Heart right ventricle (tissue), 16 donors: Measurements from ENCODE around the gene GFPT2. TPM values are rescaled to one million over a fixed set of nuclear protein-coding genes. Genes with fewer than 3 reads are reported as not detected.

Experiments used
- ATAC-seq, 8 donors: fragments of 200-7000 bp; cut with Tn5 transposase; one replicate each; pipeline ENCODE4 v1.9.1; 2020; ENCODE audit warnings: mild to moderate bottlenecking in 8 of 8, moderate library complexity in 8 of 8, moderate number of reproducible peaks in 1 of 8
- DNase-seq, 2 donors: peaks; one replicate each; pipeline ENCODE4 v3.0.0-alpha.2; 2020
- H3K27ac ChIP-seq, 10 donors: fragments of 200-600 bp; sonication (generic) in 2 of 10; one replicate each; pipeline versions ENCODE4 v1.5.0 to v1.8.0; 2020 to 2022; ENCODE audit warnings: mild to moderate bottlenecking in 3 of 10
- H3K27me3 ChIP-seq, 7 donors: fragments of 200-600 bp; one replicate each; pipeline ENCODE4 v1.8.0; 2021 to 2022; ENCODE audit warnings: mild to moderate bottlenecking in 2 of 7
- H3K36me3 ChIP-seq, 9 donors: fragments of 200-600 bp; sonication (generic) in 1 of 9; one replicate each; pipeline versions ENCODE4 v1.5.0 to v1.8.0; 2020 to 2022; ENCODE audit warnings: mild to moderate bottlenecking in 2 of 9
- H3K4me1 ChIP-seq, 9 donors: fragments of 200-600 bp; sonication (generic) in 1 of 9; one replicate each; pipeline versions ENCODE4 v1.5.0 to v1.8.0; 2020 to 2022; ENCODE audit warnings: mild to moderate bottlenecking in 4 of 9
- H3K4me3 ChIP-seq, 10 donors: fragments of 200-600 bp; sonication (generic) in 2 of 10; one replicate each; pipeline versions ENCODE4 v1.5.0 to v1.8.0; 2020 to 2022; ENCODE audit warnings: mild to moderate bottlenecking in 7 of 10, moderate library complexity in 2 of 10
- H3K9me3 ChIP-seq, 11 donors: fragments of 200-600 bp in 10 of 11; sonication (generic) in 2 of 11; one replicate each; pipeline versions ENCODE4 v1.5.0 to v1.8.0; 2013 to 2022; ENCODE audit warnings: mild to moderate bottlenecking in 2 of 11, control low read depth in 1 of 11, moderate library complexity in 1 of 11
- WGBS, 2 donors: extraction: QIAGEN DNeasy Blood & Tissue Kit; methylation state at CpG; one replicate each; pipeline ENCODE4 v1.1.7; 2013; ENCODE audit warnings: inconsistent platforms in 1 of 2; 5-methylcytosine and 5-hydroxymethylcytosine counted together
- intact Hi-C, 10 donors: fragments of 100-400 bp; cut with DNase I; formaldehyde crosslinking; loops; one replicate each; pipeline versions ENCODE4 v1.11.1 to v1.14.2; 2022
- polyA plus RNA-seq, 2 donors: library from polyadenylated mRNA; stranded (reverse); fragments of 200-250 nt; gene quantifications; one replicate each; pipeline ENCODE4 v1.2.3, GENCODE V29; 2013
- total RNA-seq, 10 donors: library from RNA; stranded (reverse); fragmentation: NEBNext Ultra II Directional in 3 of 10; extraction: Animal tissue kit (Norgen Biotek cat#: 25700) in 3 of 10; gene quantifications; one replicate each; pipeline versions ENCODE4 v1.2.1 to v1.2.4, GENCODE V29; 2021 to 2023
- TF ChIP-seq, protein P1 (sequence below), 9 donors: fragments of 200-600 bp; sonication (generic) in 2 of 9; IDR thresholded peaks; one replicate each; pipeline versions ENCODE4 v1.5.0 to v1.8.0; 2021 to 2022; ENCODE audit warnings: antibody characterized with exemption in 9 of 9, mild to moderate bottlenecking in 5 of 9, moderate library complexity in 1 of 9
- donor health status: Arrhythmogenic right ventricular cardiomyopathy.
- donor health status: ischemic (EF 13 %, LVEDD 7.1; RV severe dilation, severe dysfunction).
- donor health status: healthy with polysubstance abuse.
- donor health status: DM: no; HTN: yes; CAD: no.
- donor health status: DM: no; HTN: no; CAD: no.
- donor health status: ischemic (EF 25% LVEDD 6.9; RV normal size, moderate dysfunction).
- donor health status: ischemic (EF 25% LVEDD 5.7; RV mildly dilated, moderate dysfunction).
- donor health status: healthy.
- donor health status: DM: yes; HTN: yes; CAD: no.
- donor health status: Ischemic cardiomyopathy.
- donor health status: ischemic (EF 35%, LVEDD 5.7; RV mildly dilated, moderate dysfunction).
- donor health status: nonischemic (EF 11% LVEDD 7.7; RV severe dilation, severe dysfunction).
- donor health status: DM: yes; HTN: yes; CAD: no.
- donor health status: PGD.
- donor health status: ischemic (EF 29% LVEDD 5.4; RV normal size, mild dysfunction).
- donor health status: nonischemic (EF 23%, LVEDD 6.1; RV moderate dilation, normal function).

Gene GFPT2
- total and polyA plus RNA-seq, 12 donors: 2.5 to 19.4 (median 6.9) TPM

DNA sequence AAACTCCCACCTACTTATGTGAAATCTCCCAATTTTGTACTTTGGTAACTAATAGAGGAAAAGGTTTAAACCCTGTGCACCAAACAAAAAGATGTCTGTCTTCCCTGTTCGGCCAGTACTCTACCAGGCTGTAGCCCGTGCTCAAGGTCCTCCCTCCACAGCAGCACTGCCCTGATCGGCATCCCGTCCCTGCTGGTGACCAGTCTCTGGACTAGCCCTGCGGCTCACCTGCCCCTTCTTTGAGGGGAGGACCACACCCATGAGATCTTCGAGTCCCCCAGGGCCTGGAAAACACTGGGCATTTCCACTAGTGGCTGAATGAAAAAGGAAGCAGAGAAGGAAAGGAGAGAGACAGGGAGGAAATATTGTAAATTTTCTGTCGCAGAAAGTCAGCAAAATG lies 2.8 kb downstream of the GFPT2 start:
- 78 to 83% methylated on average over 7 of the region's 7 CpGs for WGBS, 2 donors
- Histone ChIP-seq H3K27ac (peak overlapping the region in 1 of 10 donors; percentile 14), H3K4me3 (peak overlapping the region in 2 of 10 donors; percentile 5 to 65), H3K27me3 (peaks cover 0 to 61% (median 32%) of the 10 kb centered on the region in 7 donors), H3K4me1 (peaks cover 4 to 49% (median 22%) of the 10 kb centered on the region in 9 donors), H3K36me3 (no peaks in the 10 kb centered on the region), H3K9me3 (no peaks in the 10 kb centered on the region)
- intact Hi-C loops: no loop called here
- no peak for ATAC-seq
- TF ChIP-seq, protein P1, sequence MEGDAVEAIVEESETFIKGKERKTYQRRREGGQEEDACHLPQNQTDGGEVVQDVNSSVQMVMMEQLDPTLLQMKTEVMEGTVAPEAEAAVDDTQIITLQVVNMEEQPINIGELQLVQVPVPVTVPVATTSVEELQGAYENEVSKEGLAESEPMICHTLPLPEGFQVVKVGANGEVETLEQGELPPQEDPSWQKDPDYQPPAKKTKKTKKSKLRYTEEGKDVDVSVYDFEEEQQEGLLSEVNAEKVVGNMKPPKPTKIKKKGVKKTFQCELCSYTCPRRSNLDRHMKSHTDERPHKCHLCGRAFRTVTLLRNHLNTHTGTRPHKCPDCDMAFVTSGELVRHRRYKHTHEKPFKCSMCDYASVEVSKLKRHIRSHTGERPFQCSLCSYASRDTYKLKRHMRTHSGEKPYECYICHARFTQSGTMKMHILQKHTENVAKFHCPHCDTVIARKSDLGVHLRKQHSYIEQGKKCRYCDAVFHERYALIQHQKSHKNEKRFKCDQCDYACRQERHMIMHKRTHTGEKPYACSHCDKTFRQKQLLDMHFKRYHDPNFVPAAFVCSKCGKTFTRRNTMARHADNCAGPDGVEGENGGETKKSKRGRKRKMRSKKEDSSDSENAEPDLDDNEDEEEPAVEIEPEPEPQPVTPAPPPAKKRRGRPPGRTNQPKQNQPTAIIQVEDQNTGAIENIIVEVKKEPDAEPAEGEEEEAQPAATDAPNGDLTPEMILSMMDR (IDR thresholded peaks at IDR 0.05): no peak
- DNase-seq: no peak

DNA sequence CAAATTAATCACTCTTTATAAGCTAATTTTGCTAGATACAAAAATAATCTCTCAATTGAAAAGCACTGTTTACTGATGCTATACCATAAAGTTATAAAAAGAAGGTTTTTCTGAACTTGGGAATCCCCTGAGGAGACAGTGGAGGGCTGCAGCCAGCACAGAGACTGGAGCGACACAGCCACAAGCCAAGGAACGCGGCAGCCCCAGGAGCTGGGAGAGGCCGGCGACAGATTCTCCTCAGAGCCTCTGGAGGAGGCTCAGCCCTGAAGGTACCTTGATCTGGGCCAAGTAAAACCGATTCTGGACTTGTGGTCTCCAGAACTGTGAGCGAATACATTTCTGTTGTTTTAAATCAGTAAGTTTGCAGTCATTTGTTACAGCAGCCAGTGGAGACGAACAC lies 3.7 kb downstream of the GFPT2 start:
- ATAC-seq: no peak
- H3K9me3 ChIP-seq: no peaks in the 10 kb centered on the region
- TF ChIP-seq, protein P1 (IDR thresholded peaks at IDR 0.05): no peak
- no peaks in the 10 kb centered on the region for H3K36me3 ChIP-seq
- intact Hi-C loops: no loop called here
- no peak overlapping the region for H3K4me3 ChIP-seq
- H3K4me1 ChIP-seq: peaks cover 4 to 49% (median 22%) of the 10 kb centered on the region in 9 donors
- 92 to 93% methylated on average over 8 of the region's 8 CpGs for WGBS, 2 donors
- H3K27me3 ChIP-seq: peaks cover 0 to 52% (median 27%) of the 10 kb centered on the region in 7 donors
- H3K27ac ChIP-seq: no peak overlapping the region
- DNase-seq: no peak

DNA sequence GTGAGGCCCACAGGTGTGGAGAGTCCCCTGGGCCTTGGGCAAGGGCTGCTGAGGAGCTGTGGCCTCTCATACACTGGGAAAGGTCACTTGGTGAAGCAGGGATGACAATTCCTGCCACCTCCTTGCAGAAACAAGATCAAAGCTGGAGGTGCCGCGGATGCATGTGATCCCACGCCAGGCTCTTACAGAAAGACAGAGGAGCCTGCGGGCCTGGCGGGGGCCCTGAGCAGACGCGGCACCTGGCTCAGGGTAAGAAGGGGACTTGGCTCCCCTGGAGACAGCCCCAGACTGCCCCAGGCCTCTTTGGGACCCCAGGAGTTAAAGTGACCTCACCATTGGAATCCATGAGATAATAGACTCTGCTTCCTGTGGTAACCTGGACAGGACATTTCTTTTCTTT lies 4.8 kb downstream of the GFPT2 start:
- Histone ChIP-seq H3K4me1 (peaks cover 0 to 47% (median 19%) of the 10 kb centered on the region in 9 donors), H3K27me3 (peaks cover 0 to 45% (median 17%) of the 10 kb centered on the region in 7 donors), H3K27ac (peak overlapping the region in 1 of 10 donors; percentile 17), H3K36me3 (no peaks in the 10 kb centered on the region), H3K9me3 (no peaks in the 10 kb centered on the region), H3K4me3 (no peak overlapping the region)
- no peak for DNase-seq
- ATAC-seq: no peak
- 89 to 99% methylated on average over 7 of the region's 7 CpGs for WGBS, 2 donors
- intact Hi-C loops: no loop called here
- TF ChIP-seq, protein P1 (IDR thresholded peaks at IDR 0.05): no peak

DNA sequence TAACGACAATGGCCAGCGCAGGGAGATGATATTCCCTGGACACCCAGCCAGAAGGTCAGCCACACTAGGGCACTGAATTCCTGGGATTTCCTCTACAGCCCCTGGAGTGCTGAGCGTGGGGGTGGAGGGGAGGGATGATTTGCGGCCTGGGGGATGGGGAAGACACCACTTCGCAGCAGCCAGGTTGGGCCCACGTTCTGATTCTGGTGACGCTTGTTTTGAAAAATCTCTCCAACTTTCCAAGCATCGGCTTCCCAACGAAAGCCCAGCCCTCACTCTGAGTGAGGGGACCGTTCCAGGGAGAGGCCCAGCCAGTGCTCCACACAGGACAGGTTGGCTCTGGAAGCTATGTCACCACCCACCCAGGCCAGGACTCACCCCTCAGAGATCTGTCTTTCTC lies 5.4 kb downstream of the GFPT2 start:
- H3K27ac ChIP-seq: peak overlapping the region in 2 of 10 donors; percentile 17 to 26
- H3K4me3 ChIP-seq: no peak overlapping the region
- TF ChIP-seq, protein P1 (IDR thresholded peaks at IDR 0.05): no peak
- intact Hi-C loops: no loop called here
- H3K27me3 ChIP-seq: peaks cover 0 to 42% (median 12%) of the 10 kb centered on the region in 7 donors
- no peaks in the 10 kb centered on the region for H3K9me3 ChIP-seq
- ATAC-seq: no peak
- H3K4me1 ChIP-seq: peaks cover 0 to 49% (median 22%) of the 10 kb centered on the region in 9 donors
- H3K36me3 ChIP-seq: no peaks in the 10 kb centered on the region
- 71 to 74% methylated on average over 10 of the region's 10 CpGs for WGBS, 2 donors
- no peak for DNase-seq
